Nephron progenitor cell (in vitro differentiated cells): ENCODE results near the gene CADM1.

Experiments used
- DNase-seq: peaks from one replicate; pipeline ENCODE4 v3.0.0; 2021
- H3K27ac Mint-ChIP-seq: 2 replicates; pipeline ENCODE4 v1.8.0; 2021; ENCODE audit warnings: mild to moderate bottlenecking, moderate library complexity, mixed read lengths
- H3K27me3 Mint-ChIP-seq: 2 replicates; pipeline ENCODE4 v1.8.0; 2021; ENCODE audit warnings: mild to moderate bottlenecking, low read depth, mixed read lengths; ENCODE audit not compliant: poor library complexity
- H3K36me3 Mint-ChIP-seq: 2 replicates; pipeline ENCODE4 v1.8.0; 2021; ENCODE audit warnings: low read depth, mixed read lengths
- H3K4me1 Mint-ChIP-seq: 2 replicates; pipeline ENCODE4 v1.8.0; 2021; ENCODE audit warnings: mixed read lengths
- H3K4me3 Mint-ChIP-seq: 2 replicates; pipeline ENCODE4 v1.8.0; 2021; ENCODE audit warnings: mild to moderate bottlenecking, moderate library complexity, mixed read lengths
- H3K9me3 Mint-ChIP-seq: 2 replicates; pipeline ENCODE4 v1.8.0; 2021; ENCODE audit warnings: mild to moderate bottlenecking, moderate library complexity, mixed read lengths
- CTCF ChIP-seq: fragments of 200-600 bp; sonication (generic); IDR thresholded peaks from 2 replicates; pipeline ENCODE4 v1.5.0; 2021; ENCODE audit warnings: antibody characterized with exemption

CADM1 gene

DNA sequence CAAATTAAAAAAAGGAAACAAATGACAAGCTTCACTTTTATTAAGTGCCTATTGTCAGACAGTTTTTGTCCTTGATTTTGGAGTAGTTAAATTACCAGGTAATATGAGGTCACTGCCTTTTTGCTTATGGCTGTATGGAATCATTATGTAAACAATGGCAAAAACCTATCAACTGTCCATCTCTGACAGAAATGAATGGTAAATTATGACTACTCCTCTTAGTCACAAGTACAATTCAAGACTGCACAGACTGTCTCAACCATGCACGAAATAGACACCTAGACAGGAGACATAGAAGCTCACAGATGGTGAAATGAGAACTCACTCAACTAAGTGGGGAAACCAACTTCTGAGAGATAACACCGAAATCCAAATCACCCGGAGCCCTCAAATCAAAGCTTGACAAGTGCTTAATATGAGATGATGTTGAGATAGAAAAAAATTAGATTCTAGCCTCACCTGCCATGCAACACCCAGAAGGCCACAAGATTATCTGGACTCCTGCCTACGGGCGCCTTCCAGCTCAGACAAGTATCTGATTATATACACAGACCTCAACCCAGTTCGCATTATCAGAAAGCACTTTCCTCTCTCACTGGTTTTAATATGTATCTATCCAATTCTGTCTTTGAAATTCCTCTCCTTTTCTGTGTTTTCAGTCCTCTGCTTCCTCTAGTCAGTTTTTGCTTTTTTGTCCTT, 199.3 kb downstream of the CADM1 start:
- no peaks in the 10 kb centered on the region for H3K36me3 Mint-ChIP-seq
- H3K4me1 Mint-ChIP-seq, result peaks cover 51% of the 10 kb centered on the region
- H3K27ac Mint-ChIP-seq, result no peak overlapping the region
- no peaks in the 10 kb centered on the region for H3K9me3 Mint-ChIP-seq
- H3K4me3 Mint-ChIP-seq, result no peak overlapping the region
- no peaks in the 10 kb centered on the region for H3K27me3 Mint-ChIP-seq
- no peak for DNase-seq
- TF ChIP-seq CTCF, result no peak

GRCh38 chr11:115303929-115304531, 200.2 kb downstream of the CADM1 start:
- TF ChIP-seq CTCF, result no peak
- no peak for DNase-seq
- no peak overlapping the region for H3K27ac Mint-ChIP-seq
- H3K9me3 Mint-ChIP-seq, result no peaks in the 10 kb centered on the region
- no peaks in the 10 kb centered on the region for H3K36me3 Mint-ChIP-seq
- peaks cover 51% of the 10 kb centered on the region for H3K4me1 Mint-ChIP-seq
- H3K4me3 Mint-ChIP-seq, result no peak overlapping the region
- no peaks in the 10 kb centered on the region for H3K27me3 Mint-ChIP-seq

DNA sequence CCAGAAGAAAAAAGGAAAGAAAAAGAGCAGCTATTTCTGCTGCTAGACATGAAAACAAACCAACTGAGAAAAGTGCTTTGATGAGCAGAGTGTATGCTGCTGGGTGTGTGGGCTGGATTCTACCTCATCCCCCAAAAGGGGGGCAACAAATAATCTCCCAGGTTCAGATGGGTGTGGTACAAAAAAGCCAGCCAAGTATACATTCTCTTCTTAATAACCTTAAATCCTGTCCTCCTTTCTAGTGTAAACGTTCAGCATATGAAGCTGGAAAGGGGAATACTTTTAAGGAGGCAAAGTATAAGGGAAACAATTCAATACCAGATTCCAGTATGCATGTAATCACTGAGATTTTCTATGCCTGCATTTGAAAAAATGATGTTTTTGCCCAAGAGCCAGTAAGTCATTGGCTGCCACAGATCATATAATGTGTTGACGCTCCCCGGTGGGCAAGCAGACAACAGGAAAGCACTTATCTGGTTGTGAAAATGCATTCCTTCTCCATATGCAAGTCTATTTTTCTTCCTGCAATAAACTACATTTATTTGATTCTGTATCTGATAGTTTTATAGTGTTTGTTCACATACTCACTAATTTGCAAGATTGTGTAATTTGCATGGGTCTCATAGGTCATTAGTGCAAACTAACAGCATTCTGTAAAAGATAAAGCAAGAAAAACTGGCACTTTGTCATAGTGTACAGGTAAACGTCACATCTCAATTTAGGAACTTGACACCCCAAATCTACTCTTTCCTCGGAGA, 201.1 kb downstream of the CADM1 start:
- Mint-ChIP-seq H3K4me1 (peaks cover 61% of the 10 kb centered on the region), H3K27ac (peak overlapping the region; percentile 60), H3K4me3 (no peak overlapping the region), H3K27me3 (no peaks in the 10 kb centered on the region), H3K9me3 (no peaks in the 10 kb centered on the region), H3K36me3 (no peaks in the 10 kb centered on the region)
- no peak for DNase-seq
- no peak for TF ChIP-seq CTCF

DNA sequence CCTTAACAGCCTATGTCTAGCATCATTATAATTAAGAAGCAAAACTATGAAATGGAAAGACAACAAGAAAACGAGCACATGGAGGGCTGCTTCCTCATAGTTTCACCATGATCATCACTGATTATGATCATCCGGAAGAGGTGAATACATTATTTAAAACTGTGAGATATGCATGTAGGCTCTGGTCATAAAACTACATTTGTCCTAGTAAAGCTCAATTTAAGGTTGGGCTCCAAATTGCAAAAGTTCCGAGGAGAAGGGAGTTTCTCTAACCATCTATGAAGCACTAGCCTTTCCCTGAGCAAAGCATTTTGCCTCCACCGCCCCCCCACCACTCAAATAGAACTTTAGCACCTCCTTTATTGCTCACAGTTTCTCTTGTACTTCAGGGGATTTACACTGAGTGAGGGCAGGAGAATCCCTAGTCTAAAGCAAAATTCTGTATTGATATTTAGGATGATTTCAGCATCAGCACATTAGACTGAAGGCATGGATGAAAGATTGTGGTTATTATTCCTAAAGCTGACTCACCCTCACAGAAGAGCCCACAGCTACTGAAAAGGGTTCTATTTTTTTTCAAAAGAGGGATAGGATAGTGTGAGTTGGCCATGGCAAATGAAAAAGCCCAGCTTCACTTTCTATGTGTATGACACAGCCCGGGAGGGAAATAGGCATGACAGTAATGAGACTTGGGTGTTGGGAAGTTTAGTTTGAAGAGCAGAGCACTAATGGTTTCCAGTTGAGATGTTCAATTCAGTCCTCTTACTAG, 203.4 kb downstream of the CADM1 start:
- Mint-ChIP-seq H3K4me3 (no peak overlapping the region), H3K4me1 (peaks cover 80% of the 10 kb centered on the region), H3K9me3 (no peaks in the 10 kb centered on the region), H3K36me3 (peaks cover 5% of the 10 kb centered on the region), H3K27me3 (no peaks in the 10 kb centered on the region), H3K27ac (peak overlapping the region; percentile 26)
- DNase-seq, result no peak
- TF ChIP-seq CTCF, result no peak

DNA sequence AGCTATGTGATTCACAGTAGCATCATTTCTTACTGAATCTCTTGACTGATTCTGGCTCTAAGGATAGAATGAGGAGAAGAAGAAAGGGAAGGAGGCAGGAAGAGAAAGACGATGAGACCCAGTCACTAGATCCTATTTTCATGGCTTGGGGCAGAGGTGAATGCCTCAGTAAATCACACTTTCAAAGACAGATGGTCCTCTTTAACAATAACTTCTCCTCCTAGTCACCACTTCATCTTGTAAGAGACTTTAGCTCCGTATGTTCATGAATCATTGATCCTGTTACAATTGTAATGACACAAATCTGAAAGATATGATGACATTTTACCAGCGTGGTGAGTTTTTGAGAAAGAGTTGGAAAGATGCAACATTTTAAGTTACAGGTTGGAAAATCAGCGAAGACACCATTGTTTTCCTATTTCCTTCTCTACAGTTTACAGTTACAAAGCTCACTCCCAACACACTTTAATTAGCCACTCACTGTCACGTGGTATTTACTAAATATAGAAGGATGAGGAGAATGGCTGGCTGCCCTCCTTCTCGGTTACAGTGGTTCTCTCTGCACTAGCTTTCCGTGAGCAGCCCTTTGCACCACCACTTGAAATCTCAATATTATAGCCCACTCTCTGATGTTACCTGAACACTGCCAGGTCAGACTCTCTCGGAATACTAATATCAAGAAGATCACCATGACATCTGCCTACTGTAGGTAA, 205.8 kb downstream of the CADM1 start:
- no peak for DNase-seq
- Mint-ChIP-seq H3K36me3 (peaks cover 19% of the 10 kb centered on the region), H3K27ac (peak overlapping the region; percentile 53), H3K4me3 (no peak overlapping the region), H3K4me1 (peaks cover 80% of the 10 kb centered on the region), H3K27me3 (peaks cover 3% of the 10 kb centered on the region), H3K9me3 (no peaks in the 10 kb centered on the region)
- TF ChIP-seq CTCF, result no peak
